DOHH2 (cell line): ENCODE measurements around the gene BIN1.

Source experiments
- H3F3A ChIP-seq: fragments of 200-600 bp; sonication (generic), shearing (Covaris generic); 2 replicates; pipeline ENCODE4 v1.6.0; 2016; ENCODE audit warnings: antibody characterized with exemption, mild to moderate bottlenecking; ENCODE audit not compliant: control insufficient read depth, insufficient read depth
- H3K27ac ChIP-seq: fragments of 200-600 bp; sonication (generic); 2 replicates; pipeline ENCODE4 v1.5.1; 2014; ENCODE audit warnings: low read depth, mild to moderate bottlenecking, low read length, moderate library complexity
- H3K27me3 ChIP-seq: fragments of 200-600 bp; sonication (generic); 2 replicates; pipeline ENCODE4 v1.6.1; 2014; ENCODE audit warnings: mild to moderate bottlenecking, low read length, mixed read lengths; ENCODE audit not compliant: control insufficient read depth
- H3K36me3 ChIP-seq: fragments of 200-600 bp; sonication (generic); 2 replicates; pipeline ENCODE4 v1.6.1; 2014; ENCODE audit warnings: mild to moderate bottlenecking, low read length, moderate library complexity, mixed read lengths; ENCODE audit not compliant: control insufficient read depth
- H3K4me1 ChIP-seq: fragments of 200-600 bp; sonication (generic); 2 replicates; pipeline ENCODE4 v1.6.1; 2014; ENCODE audit warnings: mild to moderate bottlenecking, low read length, mixed read lengths; ENCODE audit not compliant: control insufficient read depth
- H3K4me2 ChIP-seq: fragments of 200-600 bp; sonication (generic); 2 replicates; pipeline ENCODE4 v1.6.0; 2014; ENCODE audit warnings: mild to moderate bottlenecking, low read length, moderate library complexity
- H3K4me3 ChIP-seq: fragments of 200-600 bp; sonication (generic); 2 replicates; pipeline ENCODE4 v1.5.1; 2014; ENCODE audit warnings: mild to moderate bottlenecking, low read length, mixed read lengths
- H3K79me2 ChIP-seq: fragments of 200-600 bp; sonication (generic); 2 replicates; pipeline ENCODE4 v1.6.1; 2014; ENCODE audit warnings: mild to moderate bottlenecking, low read length, mixed read lengths; ENCODE audit not compliant: control insufficient read depth
- H3K9me2 ChIP-seq: fragments of 200-600 bp; sonication (generic); replicated peaks from 2 replicates; pipeline ENCODE4 v1.6.1; 2014; ENCODE audit warnings: mild to moderate bottlenecking, low read length, mixed read lengths; ENCODE audit not compliant: control insufficient read depth
- H3K9me3 ChIP-seq: fragments of 200-600 bp; sonication (generic); 2 replicates; pipeline ENCODE4 v1.6.1; 2014; ENCODE audit warnings: antibody characterized with exemption, low read length, mixed read lengths; ENCODE audit not compliant: control insufficient read depth, insufficient read depth
- H4K20me1 ChIP-seq: fragments of 200-600 bp; sonication (generic); 2 replicates; pipeline ENCODE4 v1.6.0; 2014; ENCODE audit warnings: low read depth, mild to moderate bottlenecking, antibody characterized with exemption, low read length, moderate library complexity; ENCODE audit not compliant: control insufficient read depth, insufficient read depth
- CTCF ChIP-seq: fragments of 200-600 bp; sonication (generic); IDR thresholded peaks from one replicate; pipeline ENCODE4 v1.5.1; 2014; ENCODE audit warnings: antibody characterized with exemption, mild to moderate bottlenecking, low read depth, low read length; ENCODE audit not compliant: poor library complexity, severe bottlenecking
- EZH2phosphoT487 ChIP-seq: fragments of 200-600 bp; sonication (generic); IDR thresholded peaks from 2 replicates; pipeline ENCODE4 v1.6.1; 2017; ENCODE audit warnings: borderline replicate concordance, mild to moderate bottlenecking, antibody characterized with exemption, low read length, moderate library complexity, mixed read lengths

BIN1 gene

GRCh38 chr2:127012215-127012614, 94.7 kb downstream of the BIN1 start:
- no peaks in the 10 kb centered on the region for H3K36me3 ChIP-seq
- H3K79me2 ChIP-seq, result no peaks in the 10 kb centered on the region
- TF ChIP-seq EZH2phosphoT487 (no peak), CTCF (no peak)
- H3K4me2 ChIP-seq, result no peak overlapping the region
- no peaks in the 10 kb centered on the region for H4K20me1 ChIP-seq
- H3K9me3 ChIP-seq, result no peaks in the 10 kb centered on the region
- H3K4me3 ChIP-seq, result no peak overlapping the region
- H3K27me3 ChIP-seq, result peaks cover 9% of the 10 kb centered on the region; the same call in 1 of the 2 replicates
- H3K9me2 ChIP-seq, result no peaks in the 10 kb centered on the region
- no peak overlapping the region for H3K27ac ChIP-seq
- no peaks in the 10 kb centered on the region for H3F3A ChIP-seq
- H3K4me1 ChIP-seq, result 0 out of 2 replicates have a peak, but pooled peaks cover 3% of the 10 kb centered on the region

GRCh38 chr2:127011796-127012195, 95.2 kb downstream of the BIN1 start:
- no peaks in the 10 kb centered on the region for H4K20me1 ChIP-seq
- no peak overlapping the region for H3K4me3 ChIP-seq
- H3K27ac ChIP-seq, result no peak overlapping the region
- no peaks in the 10 kb centered on the region for H3K9me3 ChIP-seq
- H3K36me3 ChIP-seq, result no peaks in the 10 kb centered on the region
- H3K4me1 ChIP-seq, result 0 out of 2 replicates have a peak, but pooled peaks cover 3% of the 10 kb centered on the region
- H3K9me2 ChIP-seq, result no peaks in the 10 kb centered on the region
- no peaks in the 10 kb centered on the region for H3F3A ChIP-seq
- TF ChIP-seq CTCF, result no peak
- no peak overlapping the region for H3K4me2 ChIP-seq
- H3K79me2 ChIP-seq, result no peaks in the 10 kb centered on the region
- peaks cover 12% of the 10 kb centered on the region for H3K27me3 ChIP-seq

- Histone ChIP-seq H3K27me3 (peaks cover 12% of the 10 kb centered on the region), H4K20me1 (no peaks in the 10 kb centered on the region), H3K36me3 (no peaks in the 10 kb centered on the region), H3K9me2 (no peaks in the 10 kb centered on the region), H3K79me2 (no peaks in the 10 kb centered on the region), H3K27ac (no peak overlapping the region), H3K9me3 (no peaks in the 10 kb centered on the region), H3K4me3 (no peak overlapping the region), H3F3A (no peaks in the 10 kb centered on the region), H3K4me2 (no peak overlapping the region), H3K4me1 (0 out of 2 replicates have a peak, but pooled peaks cover 3% of the 10 kb centered on the region)
- TF ChIP-seq EZH2phosphoT487 (no peak), CTCF (no peak)
Measured at GRCh38 chr2:127011231-127011661, 95.7 kb downstream of the BIN1 start.
